ENCODE results near the gene DEFB108B.
"Not testable (repeated sequence)": the region's sequence is repeated elsewhere in the genome, so short reads cannot be mapped to it uniquely, and the experiment has no call there.

DNA sequence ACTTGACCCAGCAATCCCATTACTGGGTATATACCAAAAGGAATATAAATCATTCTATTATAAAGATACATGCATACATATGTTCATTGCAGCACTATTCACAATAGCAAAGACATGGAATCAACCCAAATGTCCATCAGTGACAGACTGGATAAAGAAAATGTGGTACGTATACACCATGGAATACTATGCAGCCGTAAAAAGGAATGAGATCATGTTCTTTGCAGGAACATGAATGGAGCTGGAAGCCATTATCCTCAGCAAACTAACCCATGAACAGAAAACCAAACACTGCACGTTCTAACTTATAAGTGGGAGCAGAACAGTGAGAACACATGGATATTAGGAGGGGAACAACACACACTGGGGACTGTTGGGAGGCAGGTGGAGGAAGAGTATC lies 3.8 kb upstream of the DEFB108B start:
- not testable (repeated sequence) for TF ChIP-seq CTCF (IDR thresholded peaks at IDR 0.05); EZH2 (IDR thresholded peaks at IDR 0.05; ENCODE audit: borderline replicate concordance, insufficient read depth, low read depth, low read length, poor library complexity, severe bottlenecking)
